Uterus (tissue), 4 donors: ENCODE measurements around the gene PLIN1. TPM values are rescaled to one million over a fixed set of nuclear protein-coding genes. Genes with fewer than 3 reads are reported as not detected.
A peak's percentile ranks its signal among the peaks of the same experiment; 100 is the strongest.

Experiments
- DNase-seq, 2 donors: peaks; one replicate each; pipeline ENCODE4 v3.0.0-alpha.2; 2019 to 2020
- H3K27ac ChIP-seq, 2 donors: fragments of 200-600 bp; sonication (generic); 1 replicate in 1 of 2; 2 replicates in 1 of 2; pipeline ENCODE4 v1.5.1; 2016 to 2018
- H3K27me3 ChIP-seq, 2 donors: fragments of 200-600 bp; sonication (generic); one replicate each; pipeline ENCODE4 v1.5.1; 2018 to 2019; ENCODE audit warnings: control low read depth in 1 of 2
- H3K36me3 ChIP-seq, 2 donors: fragments of 200-600 bp; sonication (generic); one replicate each; pipeline ENCODE4 v1.5.1; 2019; ENCODE audit warnings: control low read depth in 1 of 2
- H3K4me1 ChIP-seq, 2 donors: fragments of 200-600 bp; sonication (generic); one replicate each; pipeline ENCODE4 v1.5.1; 2018 to 2019; ENCODE audit warnings: control low read depth in 1 of 2
- H3K4me3 ChIP-seq, 2 donors: fragments of 200-600 bp; sonication (generic); 1 replicate in 1 of 2; 2 replicates in 1 of 2; pipeline ENCODE4 v1.5.1; 2018 to 2019; ENCODE audit warnings: mild to moderate bottlenecking in 1 of 2
- H3K9me3 ChIP-seq, 2 donors: fragments of 200-600 bp; sonication (generic); one replicate each; pipeline ENCODE4 v1.5.1; 2019; ENCODE audit warnings: control low read depth in 1 of 2
- POLR2A ChIP-seq, 2 donors: fragments of 450-650 bp; IDR thresholded peaks; one replicate each; pipeline ENCODE4 v1.6.1; 2016; ENCODE audit warnings: antibody characterized with exemption in 2 of 2, mild to moderate bottlenecking in 1 of 2, moderate library complexity in 1 of 2
- intact Hi-C: fragments of 100-400 bp; cut with DNase I; formaldehyde crosslinking; loops from one replicate; pipeline ENCODE4 v1.15.1; 2023; ENCODE audit warnings: low total_unique reads
- total RNA-seq, 4 donors: library from RNA; depleted of rRNA in 3 of 4; stranded (reverse); fragments of >200 nt in 3 of 4; gene quantifications; one replicate each; pipeline versions ENCODE4 v1.1.0 to v1.2.4, GENCODE V29; 2014 to 2023
- TF ChIP-seq, protein P1 (sequence below), 4 experiments: fragments of 200-600 bp in 2 of 4; fragments of 450-650 bp in 2 of 4; sonication (generic) in 2 of 4; IDR thresholded peaks; one replicate each; pipeline ENCODE4 v1.5.1; 2016 to 2019; ENCODE audit warnings: antibody characterized with exemption in 4 of 4, mild to moderate bottlenecking in 2 of 4, moderate library complexity in 1 of 4
- donor health status: DM: yes; HTN: yes; CAD: no.

The PLIN1 gene
- total RNA-seq, 4 donors from 2014 or later, result 0.26 to 1.3 (median 0.48) TPM; not detected in 1

GRCh38 chr15:89665449-89666181, 13.6 kb downstream of the PLIN1 start:
- intact Hi-C loops, result no loop called here
- H3K9me3 ChIP-seq, result no peaks in the 10 kb centered on the region
- peak overlapping the region; percentile 33 to 34 for H3K4me3 ChIP-seq
- H3K36me3 ChIP-seq, result no peaks in the 10 kb centered on the region
- DNase-seq, result peak; percentile 53 to 66
- TF ChIP-seq, protein P1, sequence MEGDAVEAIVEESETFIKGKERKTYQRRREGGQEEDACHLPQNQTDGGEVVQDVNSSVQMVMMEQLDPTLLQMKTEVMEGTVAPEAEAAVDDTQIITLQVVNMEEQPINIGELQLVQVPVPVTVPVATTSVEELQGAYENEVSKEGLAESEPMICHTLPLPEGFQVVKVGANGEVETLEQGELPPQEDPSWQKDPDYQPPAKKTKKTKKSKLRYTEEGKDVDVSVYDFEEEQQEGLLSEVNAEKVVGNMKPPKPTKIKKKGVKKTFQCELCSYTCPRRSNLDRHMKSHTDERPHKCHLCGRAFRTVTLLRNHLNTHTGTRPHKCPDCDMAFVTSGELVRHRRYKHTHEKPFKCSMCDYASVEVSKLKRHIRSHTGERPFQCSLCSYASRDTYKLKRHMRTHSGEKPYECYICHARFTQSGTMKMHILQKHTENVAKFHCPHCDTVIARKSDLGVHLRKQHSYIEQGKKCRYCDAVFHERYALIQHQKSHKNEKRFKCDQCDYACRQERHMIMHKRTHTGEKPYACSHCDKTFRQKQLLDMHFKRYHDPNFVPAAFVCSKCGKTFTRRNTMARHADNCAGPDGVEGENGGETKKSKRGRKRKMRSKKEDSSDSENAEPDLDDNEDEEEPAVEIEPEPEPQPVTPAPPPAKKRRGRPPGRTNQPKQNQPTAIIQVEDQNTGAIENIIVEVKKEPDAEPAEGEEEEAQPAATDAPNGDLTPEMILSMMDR (IDR thresholded peaks at IDR 0.05), result no peak
- peak in 1 of 2 donors; percentile 18 for TF ChIP-seq POLR2A (IDR thresholded peaks at IDR 0.05)
- peak overlapping the region; percentile 81 to 89 for H3K27ac ChIP-seq
- H3K27me3 ChIP-seq, result no peaks in the 10 kb centered on the region
- peaks cover 0 to 11% of the 10 kb centered on the region in 2 donors for H3K4me1 ChIP-seq

- no peak for DNase-seq
- Histone ChIP-seq H3K36me3 (no peaks in the 10 kb centered on the region), H3K27me3 (no peaks in the 10 kb centered on the region), H3K27ac (peak overlapping the region; percentile 81 to 89), H3K4me3 (peak overlapping the region; percentile 33 to 34), H3K9me3 (no peaks in the 10 kb centered on the region), H3K4me1 (peaks cover 0 to 11% of the 10 kb centered on the region in 2 donors)
- no peak for TF ChIP-seq POLR2A (IDR thresholded peaks at IDR 0.05)
- intact Hi-C loops, result no loop called here
Measured at GRCh38 chr15:89664441-89665350, 14.5 kb downstream of the PLIN1 start.

DNA sequence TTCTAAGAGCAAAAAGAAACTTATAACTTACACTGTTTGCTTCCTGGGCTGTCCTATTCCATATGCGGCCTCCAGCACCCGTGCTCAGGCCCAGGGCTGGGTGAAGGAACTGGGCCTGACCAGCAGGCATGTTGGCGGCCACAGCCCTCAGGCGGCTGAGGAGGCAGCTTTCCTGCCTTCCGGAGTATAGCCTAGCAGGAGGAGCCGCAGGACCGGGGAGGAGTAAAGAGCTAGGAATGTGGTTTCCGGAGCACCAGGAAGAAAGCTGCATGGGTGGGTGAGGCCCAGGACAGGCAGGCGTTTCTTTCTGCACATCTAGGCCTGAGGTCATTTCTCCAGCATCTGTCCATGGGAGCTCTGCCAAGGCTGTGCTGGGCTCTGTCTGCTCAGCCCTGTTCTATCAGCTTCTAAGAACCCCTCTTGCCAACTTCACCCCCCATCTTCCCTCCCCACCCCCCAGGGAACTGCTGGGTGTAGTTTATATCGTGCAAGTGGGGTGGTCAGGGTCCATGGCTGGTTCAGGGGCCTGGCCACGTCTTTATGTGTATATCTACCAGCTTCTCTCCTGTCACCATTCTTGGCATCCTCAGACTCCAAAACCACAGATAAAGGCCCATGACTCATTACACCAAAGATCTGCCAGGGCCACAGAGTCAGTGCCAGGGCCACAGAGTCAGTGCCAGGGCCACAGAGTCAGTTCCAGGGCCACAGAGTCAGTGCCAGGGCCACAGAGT, 16.1 kb downstream of the PLIN1 start:
- no peak for TF ChIP-seq POLR2A (IDR thresholded peaks at IDR 0.05)
- TF ChIP-seq, protein P1 (IDR thresholded peaks at IDR 0.05), result no peak
- intact Hi-C loops, result no loop called here
- Histone ChIP-seq H3K27ac (peak overlapping the region; percentile 23 to 40), H3K36me3 (no peaks in the 10 kb centered on the region), H3K9me3 (no peaks in the 10 kb centered on the region), H3K4me1 (peaks cover 0 to 11% of the 10 kb centered on the region in 2 donors), H3K4me3 (no peak overlapping the region), H3K27me3 (no peaks in the 10 kb centered on the region)
- peak; percentile 56 to 59 for DNase-seq

- Histone ChIP-seq H3K36me3 (no peaks in the 10 kb centered on the region), H3K4me3 (no peak overlapping the region), H3K27me3 (no peaks in the 10 kb centered on the region), H3K27ac (no peak overlapping the region), H3K9me3 (no peaks in the 10 kb centered on the region), H3K4me1 (peaks cover 0 to 11% of the 10 kb centered on the region in 2 donors)
- intact Hi-C loops, result no loop called here
- TF ChIP-seq, protein P1 (IDR thresholded peaks at IDR 0.05), result no peak
- no peak for TF ChIP-seq POLR2A (IDR thresholded peaks at IDR 0.05)
- DNase-seq, result no peak
Measured at GRCh38 chr15:89660556-89660955, 18.6 kb downstream of the PLIN1 start.

- Histone ChIP-seq H3K27ac (no peak overlapping the region), H3K9me3 (no peaks in the 10 kb centered on the region), H3K27me3 (no peaks in the 10 kb centered on the region), H3K4me3 (no peak overlapping the region), H3K36me3 (no peaks in the 10 kb centered on the region), H3K4me1 (no peaks in the 10 kb centered on the region)
- no peak for TF ChIP-seq POLR2A (IDR thresholded peaks at IDR 0.05)
- TF ChIP-seq, protein P1 (IDR thresholded peaks at IDR 0.05), result no peak
- intact Hi-C loops, result no loop called here
- DNase-seq, result no peak
Measured at GRCh38 chr15:89659295-89659694, 19.9 kb downstream of the PLIN1 start.
